ENCODE results near the gene LZTS2. TPM values are rescaled to one million over a fixed set of nuclear protein-coding genes. Genes with fewer than 3 reads are reported as not detected.
"Not testable (repeated sequence)": the region's sequence is repeated elsewhere in the genome, so short reads cannot be mapped to it uniquely, and the experiment has no call there.

The LZTS2 gene
- total and polyA plus RNA-seq, 5 experiments from 2014 or later = 10.8 to 34.3 (median 19.5) TPM

GRCh38 chr10:101032637-101033224 is 33.1 kb downstream of the LZTS2 start:
- Mint-ChIP-seq H3K4me1 (peaks cover 15 to 26% (median 19%) of the 10 kb centered on the region in 4 donors), H3K4me3 (peak overlapping the region; percentile 86 to 99 (median 93)), H3K27ac (peak overlapping the region; percentile 81 to 99 (median 97)), H3K27me3 (peaks cover 0 to 2% (median 0%) of the 10 kb centered on the region in 5 donors), H3K9me3 (no peaks in the 10 kb centered on the region), H3K36me3 (peaks cover 0 to 23% (median 4%) of the 10 kb centered on the region in 3 donors)
- POLR2A ChIA-PET = interaction anchor here (0.7 to 3.2 kb wide), 10 partner anchors 9 to 1400 kb away, joined by 3 to 34 read pairs (median 6); partner anchors contain the start of genes LZTS2 and SLF2
- DNase-seq (peak in 2 of 10 donors; percentile 18 to 20), ATAC-seq (peak in 1 of 2 donors; percentile 24)

DNA sequence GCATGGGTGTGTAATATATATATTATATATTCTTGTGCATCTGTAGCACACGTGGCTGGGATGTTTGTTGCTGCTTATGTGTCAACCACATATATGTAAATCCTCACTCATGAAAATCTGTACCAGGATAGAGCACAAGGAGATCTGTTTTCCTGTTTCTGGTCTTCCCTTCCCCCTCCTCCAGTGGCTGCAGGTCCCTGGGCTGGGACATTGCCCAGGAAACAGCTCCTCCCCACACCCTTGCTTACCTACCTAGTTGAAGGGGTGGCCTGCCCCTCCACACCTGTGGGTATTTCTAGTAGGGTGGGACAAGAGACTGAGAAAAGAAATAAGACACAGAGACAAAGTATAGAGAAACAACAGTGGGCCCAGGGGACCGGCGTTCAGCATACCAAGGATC is 33.7 kb downstream of the LZTS2 start:
- Mint-ChIP-seq H3K36me3 (peaks cover 0 to 29% (median 4%) of the 10 kb centered on the region in 3 donors), H3K9me3 (no peaks in the 10 kb centered on the region), H3K4me1 (peaks cover 15 to 26% (median 19%) of the 10 kb centered on the region in 4 donors), H3K4me3 (peak overlapping the region in 9 of 10 donors; percentile 13 to 99 (median 89)), H3K27ac (peak overlapping the region in 7 of 10 donors; percentile 35 to 98 (median 97)), H3K27me3 (peaks cover 0 to 2% (median 0%) of the 10 kb centered on the region in 5 donors)
- ATAC-seq = no peak
- no peak for DNase-seq
- POLR2A ChIA-PET = no interaction called here

DNA sequence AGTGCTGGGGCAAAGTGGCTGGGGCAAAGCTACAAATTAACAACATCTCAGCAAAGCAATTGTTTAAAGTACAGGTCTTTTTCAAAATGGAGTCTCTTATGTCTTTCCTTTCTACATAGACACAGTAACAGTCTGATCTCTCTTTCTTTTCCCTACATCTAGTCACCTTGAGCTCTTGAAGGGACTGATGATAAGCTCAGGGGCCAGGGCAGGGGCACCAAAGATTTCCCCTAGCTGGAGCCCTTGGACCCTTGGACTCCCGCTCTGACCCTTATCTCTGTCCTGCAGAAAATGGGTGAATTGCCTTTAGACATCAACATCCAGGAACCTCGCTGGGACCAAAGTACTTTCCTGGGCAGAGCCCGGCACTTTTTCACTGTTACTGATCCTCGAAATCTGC is 34.8 kb downstream of the LZTS2 start:
- peaks cover 0 to 35% (median 4%) of the 10 kb centered on the region in 3 donors for H3K36me3 Mint-ChIP-seq
- peaks cover 15 to 26% (median 18%) of the 10 kb centered on the region in 4 donors for H3K4me1 Mint-ChIP-seq
- H3K27me3 Mint-ChIP-seq, H3K9me3 Mint-ChIP-seq, H3K4me3 Mint-ChIP-seq, H3K27ac Mint-ChIP-seq, ATAC-seq, DNase-seq: not testable (repeated sequence)
- POLR2A ChIA-PET = interaction anchor here (0.8 to 1.3 kb wide), 2 partner anchors 8 to 27 kb away, joined by 3 to 4 read pairs; partner anchors contain the start of gene KAZALD1

DNA sequence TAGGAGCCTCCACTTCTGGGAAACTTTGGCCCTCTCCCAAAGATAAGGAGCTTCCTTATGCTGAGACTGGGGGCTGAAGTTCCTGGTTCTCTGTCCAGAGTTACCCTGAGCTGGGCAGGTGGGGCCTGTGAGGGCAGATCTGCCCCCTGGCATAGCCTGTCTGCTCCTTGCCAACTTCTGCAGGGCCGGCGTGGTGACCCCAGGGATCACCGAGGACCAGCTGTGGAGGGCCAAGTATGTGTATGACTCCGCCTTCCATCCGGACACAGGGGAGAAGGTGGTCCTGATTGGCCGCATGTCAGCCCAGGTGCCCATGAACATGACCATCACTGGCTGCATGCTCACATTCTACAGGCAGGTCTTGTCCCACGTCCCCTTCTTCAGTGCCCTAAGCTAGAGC is 35.7 kb downstream of the LZTS2 start:
- no peak for ATAC-seq
- Mint-ChIP-seq H3K27ac (peak overlapping the region in 1 of 10 donors; percentile 62), H3K36me3 (peaks cover 0 to 38% (median 4%) of the 10 kb centered on the region in 3 donors), H3K4me1 (peaks cover 15 to 25% (median 18%) of the 10 kb centered on the region in 4 donors), H3K27me3 (no peaks in the 10 kb centered on the region), H3K4me3 (no peak overlapping the region), H3K9me3 (no peaks in the 10 kb centered on the region)
- no peak for DNase-seq
- POLR2A ChIA-PET = interaction anchor here (1.3 kb wide), 1 partner anchor 26 kb away, joined by 3 read pairs; the partner anchor contains the start of gene KAZALD1

DNA sequence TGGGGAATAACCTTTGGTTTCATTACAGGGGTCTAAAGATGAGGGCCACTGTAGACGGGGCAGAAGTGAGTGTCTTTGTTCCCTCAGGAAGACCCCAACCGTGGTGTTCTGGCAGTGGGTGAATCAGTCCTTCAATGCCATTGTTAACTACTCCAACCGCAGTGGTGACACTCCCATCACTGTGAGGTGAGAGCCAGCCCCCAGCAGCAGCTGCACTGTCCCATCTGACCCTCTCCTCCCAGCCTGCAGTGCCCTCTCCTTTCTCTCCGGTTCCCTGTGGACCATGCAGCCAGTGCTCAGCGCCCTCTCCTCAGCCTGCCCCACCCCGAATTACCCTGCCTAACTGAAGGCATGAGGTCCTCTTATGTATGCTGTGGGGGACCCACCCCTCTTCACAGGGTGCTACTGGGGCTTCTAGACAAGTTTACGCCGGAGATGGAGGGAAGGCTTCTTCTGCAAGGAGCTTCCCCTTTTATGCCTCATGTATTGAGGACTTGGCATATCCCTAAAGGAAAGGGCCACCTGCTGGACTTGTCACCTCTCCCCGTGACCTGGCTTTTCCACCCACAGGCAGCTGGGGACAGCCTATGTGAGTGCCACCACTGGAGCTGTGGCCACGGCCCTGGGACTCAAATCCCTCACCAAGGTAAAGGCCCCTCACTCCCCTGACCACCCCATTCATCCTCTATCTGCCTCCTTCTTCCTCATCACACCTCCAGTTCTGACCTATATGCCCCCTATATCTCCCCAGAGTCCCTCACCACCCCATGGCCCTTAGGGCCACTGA is 36.5 kb downstream of the LZTS2 start:
- H3K9me3 Mint-ChIP-seq = no peaks in the 10 kb centered on the region
- POLR2A ChIA-PET = no interaction called here
- peaks cover 0 to 38% (median 4%) of the 10 kb centered on the region in 3 donors for H3K36me3 Mint-ChIP-seq
- H3K4me1 Mint-ChIP-seq = peaks cover 14 to 20% (median 17%) of the 10 kb centered on the region in 4 donors
- peak overlapping the region in 1 of 10 donors; percentile 51 for H3K27ac Mint-ChIP-seq
- ATAC-seq (no peak), DNase-seq (no peak)
- H3K27me3 Mint-ChIP-seq = no peaks in the 10 kb centered on the region
- no peak overlapping the region for H3K4me3 Mint-ChIP-seq

DNA sequence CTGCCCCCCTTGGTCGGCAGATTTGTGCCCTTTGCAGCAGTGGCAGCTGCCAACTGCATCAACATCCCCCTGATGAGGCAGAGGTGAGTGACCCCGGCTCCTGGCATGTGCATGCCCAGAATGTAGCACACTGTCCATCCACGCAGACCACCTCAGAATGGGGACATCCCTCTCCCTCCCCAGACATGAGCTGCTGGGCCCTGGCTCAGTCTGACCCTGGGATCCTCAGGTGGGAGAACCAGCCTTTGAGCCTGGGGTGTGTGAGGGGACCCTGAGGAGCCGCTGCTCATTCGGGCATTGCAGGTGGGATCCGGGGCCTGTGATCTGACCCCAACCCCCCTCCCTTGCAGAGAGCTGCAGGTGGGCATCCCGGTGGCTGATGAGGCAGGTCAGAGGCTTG is 37.1 kb downstream of the LZTS2 start:
- Mint-ChIP-seq H3K27ac (no peak overlapping the region), H3K4me1 (peaks cover 9 to 23% (median 19%) of the 10 kb centered on the region in 4 donors), H3K9me3 (no peaks in the 10 kb centered on the region), H3K4me3 (no peak overlapping the region), H3K36me3 (peaks cover 0 to 38% (median 4%) of the 10 kb centered on the region in 3 donors), H3K27me3 (no peaks in the 10 kb centered on the region)
- POLR2A ChIA-PET = no interaction called here
- ATAC-seq = no peak
- no peak for DNase-seq

DNA sequence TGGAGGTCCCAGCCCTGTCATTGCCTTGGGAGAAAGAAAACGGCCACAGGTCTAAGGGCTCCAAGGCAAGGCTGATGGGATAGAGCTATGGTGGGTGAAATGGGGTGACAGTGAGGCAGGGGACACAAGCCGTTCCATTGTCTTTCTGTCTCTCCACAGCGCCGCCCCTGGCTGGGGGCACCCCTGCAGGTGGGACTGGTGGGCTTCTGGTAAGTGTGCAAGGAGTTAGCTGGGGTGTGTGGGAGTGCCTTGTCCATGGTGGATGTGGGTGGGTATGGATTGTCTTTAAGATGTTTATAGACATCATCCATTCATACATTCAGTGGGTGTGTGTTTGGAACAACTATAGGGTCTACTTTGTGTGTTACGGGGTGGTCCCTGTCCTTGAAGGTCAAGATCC is 38.9 kb downstream of the LZTS2 start:
- no peaks in the 10 kb centered on the region for H3K9me3 Mint-ChIP-seq
- H3K36me3 Mint-ChIP-seq = peaks cover 0 to 38% (median 4%) of the 10 kb centered on the region in 3 donors
- no peaks in the 10 kb centered on the region for H3K27me3 Mint-ChIP-seq
- no peak for DNase-seq
- ATAC-seq = no peak
- POLR2A ChIA-PET = interaction anchor here (1.7 kb wide), 1 partner anchor 7 kb away, joined by 6 read pairs; the partner anchor contains the start of genes PDZD7 and SFXN3
- H3K4me3 Mint-ChIP-seq = peak overlapping the region in 1 of 10 donors; percentile 15
- H3K27ac Mint-ChIP-seq = no peak overlapping the region
- H3K4me1 Mint-ChIP-seq = peaks cover 15 to 30% (median 24%) of the 10 kb centered on the region in 4 donors

- ATAC-seq (no peak), DNase-seq (no peak)
- H3K4me1 Mint-ChIP-seq = peaks cover 17 to 28% (median 25%) of the 10 kb centered on the region in 4 donors
- H3K9me3 Mint-ChIP-seq = no peaks in the 10 kb centered on the region
- H3K27me3 Mint-ChIP-seq = peaks cover 0 to 4% (median 0%) of the 10 kb centered on the region in 5 donors
- H3K4me3 Mint-ChIP-seq = no peak overlapping the region
- peak overlapping the region in 1 of 10 donors; percentile 41 for H3K27ac Mint-ChIP-seq
- POLR2A ChIA-PET = interaction anchor here (0.6 to 1.7 kb wide), 2 partner anchors 9 to 83 kb away, joined by 5 to 6 read pairs; partner anchors contain the start of genes PDZD7 and SFXN3
- H3K36me3 Mint-ChIP-seq = peaks cover 0 to 38% (median 4%) of the 10 kb centered on the region in 3 donors
Observed at GRCh38 chr10:101040061-101040460, 40.5 kb downstream of the LZTS2 start.

DNA sequence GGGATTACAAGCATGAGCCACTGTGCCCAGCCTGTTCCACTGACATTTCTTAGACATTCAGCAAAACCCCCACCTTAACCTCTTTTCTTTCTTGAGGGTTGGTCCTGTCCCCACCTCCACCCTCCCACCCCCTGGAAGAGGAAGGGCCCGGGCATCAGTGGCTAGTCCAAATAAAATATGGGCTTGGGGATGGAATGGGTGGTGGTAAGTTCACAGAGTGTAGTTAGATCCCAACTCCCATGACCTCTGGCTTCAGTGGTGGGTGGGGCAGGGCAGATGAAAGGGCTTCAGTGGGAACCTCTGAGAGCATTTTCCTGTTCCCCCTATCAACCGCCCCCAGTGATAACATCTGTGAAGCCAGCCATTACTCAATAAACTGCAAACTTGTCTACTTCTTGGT is 41.2 kb downstream of the LZTS2 start:
- peaks cover 0 to 4% (median under 1%) of the 10 kb centered on the region in 5 donors for H3K27me3 Mint-ChIP-seq
- peak overlapping the region in 5 of 10 donors; percentile 3 to 86 (median 16) for H3K27ac Mint-ChIP-seq
- ATAC-seq (no peak), DNase-seq (no peak)
- no peaks in the 10 kb centered on the region for H3K9me3 Mint-ChIP-seq
- peaks cover 17 to 28% (median 25%) of the 10 kb centered on the region in 4 donors for H3K4me1 Mint-ChIP-seq
- H3K4me3 Mint-ChIP-seq = no peak overlapping the region
- POLR2A ChIA-PET = interaction anchor here (0.6 to 3.3 kb wide), 9 partner anchors 9 to 714 kb away, joined by 3 to 38 read pairs (median 6); partner anchors contain the start of genes KAZALD1, PDZD7 and SFXN3
- peaks cover 0 to 31% (median 4%) of the 10 kb centered on the region in 3 donors for H3K36me3 Mint-ChIP-seq

DNA sequence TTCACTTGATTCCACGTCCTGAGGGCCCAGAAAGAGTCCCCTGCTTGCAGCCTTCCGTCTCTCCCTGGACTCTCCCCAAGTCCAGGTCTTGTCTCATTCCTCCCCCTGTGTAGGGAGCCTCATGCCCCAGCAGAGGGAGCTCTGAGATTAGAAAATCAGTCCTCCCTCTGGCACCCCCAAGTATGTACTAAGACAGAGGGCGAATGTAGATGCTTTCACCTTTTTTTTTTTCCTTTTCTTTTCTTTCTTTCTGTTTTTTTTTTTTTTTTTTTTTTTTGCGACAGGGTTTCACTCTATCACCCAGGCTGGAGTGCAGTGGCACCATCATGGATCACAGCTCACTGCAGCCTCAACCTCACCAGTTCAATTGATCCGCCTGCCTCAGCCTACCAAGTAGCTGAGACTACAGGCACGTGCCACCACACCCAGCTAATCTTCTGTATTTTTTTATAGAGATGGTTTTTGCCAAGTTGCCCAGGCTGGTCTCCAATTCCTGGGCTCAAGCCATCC is 41.7 kb downstream of the LZTS2 start:
- Mint-ChIP-seq H3K27me3 (peaks cover 1 to 6% (median 4%) of the 10 kb centered on the region in 5 donors), H3K27ac (peak overlapping the region in 6 of 10 donors; percentile 3 to 86 (median 16)), H3K36me3 (peaks cover 0 to 27% (median 4%) of the 10 kb centered on the region in 3 donors), H3K4me3 (peak overlapping the region in 6 of 10 donors; percentile 12 to 45 (median 36)), H3K4me1 (peaks cover 17 to 28% (median 25%) of the 10 kb centered on the region in 4 donors), H3K9me3 (no peaks in the 10 kb centered on the region)
- POLR2A ChIA-PET = interaction anchor here (0.6 to 3.3 kb wide), 11 partner anchors 9 to 714 kb away, joined by 3 to 38 read pairs (median 5); partner anchors contain the start of genes KAZALD1, PDZD7 and SFXN3
- ATAC-seq (peak; percentile 87 to 94), DNase-seq (peak; percentile 45 to 89 (median 77))

- POLR2A ChIA-PET = interaction anchor here (0.6 to 3.3 kb wide), 8 partner anchors 8 to 100 kb away, joined by 3 to 38 read pairs (median 6); partner anchors contain the start of gene KAZALD1
Observed at GRCh38 chr10:101042118-101042517, 42.5 kb downstream of the LZTS2 start.

More at GRCh38 chr10:101042118-101042517, 42.5 kb downstream of the LZTS2 start:
- peaks cover 6 to 14% (median 12%) of the 10 kb centered on the region in 5 donors for H3K27me3 Mint-ChIP-seq
- DNase-seq (no peak), ATAC-seq (no peak)
- peak overlapping the region; percentile 91 to 99 (median 98) for H3K4me3 Mint-ChIP-seq
- peaks cover 17 to 28% (median 25%) of the 10 kb centered on the region in 4 donors for H3K4me1 Mint-ChIP-seq
- peak overlapping the region in 5 of 10 donors; percentile 44 to 98 (median 97) for H3K27ac Mint-ChIP-seq
- no peaks in the 10 kb centered on the region for H3K9me3 Mint-ChIP-seq
- H3K36me3 Mint-ChIP-seq = peaks cover 0 to 20% (median 4%) of the 10 kb centered on the region in 3 donors
